GM18517 (cell line): ENCODE results near the gene WWOX.
"Not testable (repeated sequence)": the region's sequence is repeated elsewhere in the genome, so short reads cannot be mapped to it uniquely, and the experiment has no call there.

Experiments
- ATAC-seq: cut with Tn5 transposase; IDR thresholded peaks from one replicate; pipeline ENCODE4 v1.9.1; 2021; ENCODE audit warnings: mild to moderate bottlenecking, moderate library complexity; ENCODE audit not compliant: unreplicated experiment

Gene WWOX

DNA sequence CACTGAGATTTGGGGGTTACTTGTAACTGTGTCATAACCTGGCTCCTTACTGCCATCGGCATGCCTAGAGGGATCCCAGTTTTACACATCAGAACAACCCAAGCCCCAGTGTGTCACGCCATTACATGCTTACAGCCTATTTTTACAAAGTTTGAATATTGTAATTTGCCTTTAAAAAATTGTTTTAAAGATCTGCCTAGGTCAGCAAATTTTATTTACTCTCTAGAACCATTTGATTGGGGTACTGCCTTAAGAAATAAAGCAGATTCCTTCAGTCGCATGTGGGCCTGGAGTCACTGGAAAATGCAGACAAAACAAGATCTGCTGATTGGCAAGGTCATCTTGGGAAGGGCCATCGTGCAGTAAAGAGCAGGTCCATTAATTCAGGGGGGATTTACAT is 566.9 kb downstream of the WWOX start:
- no peak for ATAC-seq

DNA sequence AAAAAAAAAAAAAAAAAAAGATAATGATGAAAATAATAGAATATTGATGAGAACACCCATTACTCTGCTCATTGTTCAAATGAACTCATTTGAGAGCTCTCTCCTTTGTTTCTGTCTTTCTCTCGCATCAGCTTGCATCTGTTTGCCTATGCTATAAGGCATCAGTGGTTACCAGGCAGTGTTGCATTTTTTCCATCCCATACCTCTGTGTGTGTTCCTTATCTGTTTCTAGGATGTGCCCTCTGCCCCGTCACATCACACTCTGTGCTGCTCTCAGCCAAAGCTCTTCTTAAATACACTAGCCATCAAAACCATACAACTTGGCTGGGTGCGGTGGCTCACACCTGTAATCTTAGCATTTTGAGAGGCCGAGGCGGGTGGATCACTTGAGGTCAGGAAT is 568.2 kb downstream of the WWOX start:
- ATAC-seq = no peak

DNA sequence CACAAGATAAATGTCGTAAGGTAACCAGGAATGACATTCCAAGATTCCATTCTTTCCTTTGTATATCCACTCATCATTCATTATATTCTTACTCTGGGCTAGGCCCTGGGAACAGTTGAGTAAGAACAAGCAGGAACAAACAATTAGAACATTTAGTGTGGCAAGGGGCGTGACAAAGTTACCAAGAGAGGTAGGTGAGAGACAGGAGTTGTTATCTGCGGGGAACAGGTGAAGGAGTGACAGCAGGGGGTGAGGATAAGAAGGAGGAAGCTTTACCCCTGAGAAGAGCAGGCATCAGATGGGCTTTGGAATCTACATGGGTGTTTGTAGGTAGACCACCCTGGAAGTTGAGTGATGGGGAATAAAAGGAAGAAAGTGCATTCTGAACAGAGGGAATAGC is 568.9 kb downstream of the WWOX start:
- ATAC-seq = no peak

DNA sequence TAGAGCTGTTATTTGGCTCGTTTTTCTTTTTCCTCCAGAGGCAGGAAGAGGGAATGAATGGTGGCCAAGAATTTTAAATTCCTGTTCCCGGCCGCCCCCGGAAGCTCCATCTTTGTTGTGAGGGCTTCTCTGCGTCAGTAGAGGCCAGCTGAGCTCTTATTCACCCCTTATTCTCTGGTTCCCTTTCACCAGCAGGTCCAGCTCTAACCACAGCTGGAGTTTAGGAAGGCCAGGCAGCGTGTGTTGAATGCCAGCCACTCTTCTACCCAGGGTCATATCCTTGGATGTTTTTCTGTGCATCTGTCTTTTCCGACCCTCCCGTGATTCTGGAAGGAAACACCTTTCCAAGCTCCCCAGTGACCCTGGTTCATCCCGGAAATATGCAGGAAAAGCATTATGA is 570.5 kb downstream of the WWOX start:
- ATAC-seq = no peak

DNA sequence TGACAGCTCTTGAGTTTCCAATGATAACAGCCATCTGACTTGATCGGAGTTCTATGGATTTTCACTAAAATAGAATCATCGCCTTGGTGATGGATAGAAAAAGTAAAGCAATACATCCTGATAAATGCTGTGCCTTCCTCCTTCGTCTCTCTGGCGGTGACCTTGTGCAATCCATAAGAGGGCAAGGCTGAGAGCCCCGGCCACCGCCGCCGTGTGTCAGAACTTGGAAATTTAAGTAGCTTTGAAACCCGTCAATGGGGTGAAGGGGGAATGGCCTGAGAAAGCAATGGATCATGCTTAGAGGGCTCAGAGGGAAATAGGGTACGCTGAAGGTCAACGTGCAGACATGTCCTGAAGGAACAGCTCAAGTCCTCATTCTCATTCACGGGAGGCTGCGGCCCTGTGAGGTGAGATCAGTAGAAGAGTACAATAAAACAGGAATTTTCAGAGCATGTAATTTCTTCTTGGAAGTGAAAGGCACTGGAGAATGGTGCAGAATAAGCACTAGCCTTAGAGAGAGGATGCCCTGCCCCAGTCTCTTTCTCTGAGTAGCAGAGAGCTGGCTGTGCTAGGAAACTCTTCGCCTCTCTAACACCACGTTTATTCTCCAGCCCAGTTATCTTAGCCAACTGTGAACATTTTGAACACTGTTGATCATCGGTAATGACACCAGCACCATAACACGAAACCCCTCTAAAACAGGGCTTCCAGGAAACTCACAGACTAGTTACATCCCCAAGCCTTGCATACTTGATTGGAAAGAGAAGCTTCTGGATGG is 573.5 kb downstream of the WWOX start:
- no peak for ATAC-seq

DNA sequence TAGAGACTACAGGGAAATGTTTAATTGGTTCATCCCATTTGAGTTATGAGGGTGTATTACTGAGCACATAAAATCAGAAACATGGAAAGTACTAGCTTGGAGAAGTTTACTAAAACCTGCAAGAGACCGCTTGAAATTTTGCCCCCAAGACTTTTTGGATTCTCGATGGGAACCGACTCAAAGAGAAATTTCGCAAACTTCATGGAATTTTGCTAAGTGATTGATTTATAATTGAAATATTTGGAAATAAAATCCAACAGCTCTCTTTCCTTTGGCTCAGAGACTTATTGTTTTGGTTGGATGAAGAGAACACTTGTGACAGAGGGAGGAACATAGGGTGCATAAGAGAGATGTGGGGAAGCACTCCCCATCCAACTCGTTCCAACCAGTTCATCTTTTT is 574.4 kb downstream of the WWOX start:
- ATAC-seq = no peak

DNA sequence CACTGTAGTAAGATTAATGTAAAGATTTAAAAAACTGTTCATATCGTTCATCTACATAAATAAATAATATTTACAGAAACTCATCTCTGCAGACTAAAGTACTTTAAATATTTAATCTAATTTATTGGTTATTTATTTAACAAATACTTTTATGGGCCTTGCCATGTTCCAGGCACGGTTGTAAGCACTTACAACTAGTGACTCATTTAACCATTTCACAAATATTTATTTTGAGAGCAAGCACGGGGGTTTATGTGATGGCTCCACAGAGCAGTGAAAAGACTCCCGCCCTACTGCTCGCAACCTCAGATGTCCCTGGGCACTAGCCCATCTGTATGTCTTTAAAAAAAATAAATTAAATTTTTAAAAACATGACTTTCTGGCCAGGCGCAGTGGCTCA is 575.9 kb downstream of the WWOX start:
- no peak for ATAC-seq

DNA sequence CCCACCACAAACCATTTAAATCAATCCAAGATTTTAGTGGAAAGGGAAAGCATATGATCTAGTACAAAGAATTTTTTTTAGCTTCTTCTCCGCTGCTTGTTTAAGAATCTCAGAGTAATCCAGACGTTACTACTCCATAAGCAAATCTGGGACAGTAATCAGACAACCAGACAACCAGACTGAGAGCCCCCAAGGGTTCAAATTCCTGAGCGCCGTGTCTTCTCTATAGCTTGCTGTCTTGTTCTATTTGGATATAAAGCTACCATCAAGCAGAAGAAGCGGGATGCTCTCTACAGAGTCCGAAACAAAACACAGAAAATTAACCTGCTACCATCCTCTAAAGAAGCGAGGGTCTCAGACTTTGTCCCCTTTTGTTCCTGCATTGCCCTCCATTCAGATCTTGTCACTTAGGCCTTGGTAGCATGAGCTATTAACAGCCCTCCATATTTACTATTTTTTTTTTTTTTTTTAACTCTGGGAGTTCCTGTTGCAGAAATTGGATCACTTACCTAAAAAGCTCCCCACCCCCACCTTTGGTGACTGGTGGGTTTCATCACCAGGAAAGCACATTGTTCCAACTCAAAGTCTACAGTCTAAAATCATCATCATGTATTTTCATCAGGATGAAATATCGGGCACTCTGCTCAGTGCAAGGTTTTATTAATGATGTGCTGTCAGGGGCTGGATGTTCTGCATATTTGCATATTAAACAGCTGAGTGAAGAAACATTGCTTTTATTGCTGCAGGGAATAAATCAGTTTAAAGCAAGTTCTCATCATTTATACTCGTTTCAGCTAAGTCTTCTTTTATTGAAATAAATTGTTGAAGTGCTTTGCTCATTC is 576.7 kb downstream of the WWOX start:
- no peak for ATAC-seq

DNA sequence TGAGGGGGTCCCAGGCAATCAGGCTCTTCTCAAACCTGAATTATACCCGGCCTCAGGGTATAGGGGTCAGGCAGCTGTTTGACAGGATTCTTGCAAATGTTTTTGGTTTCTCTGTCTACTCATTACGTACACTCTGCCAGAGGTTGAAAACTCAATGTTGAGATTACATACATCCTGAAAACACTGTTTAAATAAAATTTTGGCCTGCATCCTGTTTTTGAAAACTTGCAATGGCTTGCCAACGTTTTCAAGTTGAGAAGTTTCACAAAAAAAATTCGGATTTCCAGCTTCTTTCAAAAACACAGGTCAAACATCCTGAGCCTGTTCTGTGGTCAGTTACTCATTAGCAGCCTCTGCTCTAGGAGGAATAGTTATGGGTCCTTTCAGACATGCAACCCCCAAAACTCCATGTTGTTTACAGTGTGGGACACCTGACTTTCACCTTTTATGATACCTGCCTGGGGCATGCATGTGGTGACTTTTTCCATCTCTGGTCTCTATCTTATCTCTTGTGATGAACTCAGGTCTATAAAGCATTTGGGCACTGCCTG is 577.8 kb downstream of the WWOX start:
- no peak for ATAC-seq

DNA sequence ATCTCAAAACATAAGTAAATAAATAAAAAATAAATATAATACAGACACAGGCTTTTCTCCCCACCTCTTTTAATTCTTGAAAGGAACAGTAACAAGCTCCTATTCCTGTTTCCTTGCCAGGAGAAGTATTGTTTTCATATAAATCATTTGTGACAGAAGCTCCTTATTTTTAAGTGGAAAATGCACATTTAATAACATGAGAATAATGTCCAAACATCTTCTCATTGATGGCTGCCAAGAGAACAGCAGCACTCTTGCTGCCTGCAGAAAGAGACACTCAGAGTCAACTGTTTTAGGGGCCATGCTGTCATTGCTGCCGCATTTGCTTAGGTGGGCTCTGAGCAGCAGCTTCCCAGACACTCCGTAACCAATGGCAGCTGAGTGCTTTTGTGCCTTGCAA is 580.1 kb downstream of the WWOX start:
- no peak for ATAC-seq

DNA sequence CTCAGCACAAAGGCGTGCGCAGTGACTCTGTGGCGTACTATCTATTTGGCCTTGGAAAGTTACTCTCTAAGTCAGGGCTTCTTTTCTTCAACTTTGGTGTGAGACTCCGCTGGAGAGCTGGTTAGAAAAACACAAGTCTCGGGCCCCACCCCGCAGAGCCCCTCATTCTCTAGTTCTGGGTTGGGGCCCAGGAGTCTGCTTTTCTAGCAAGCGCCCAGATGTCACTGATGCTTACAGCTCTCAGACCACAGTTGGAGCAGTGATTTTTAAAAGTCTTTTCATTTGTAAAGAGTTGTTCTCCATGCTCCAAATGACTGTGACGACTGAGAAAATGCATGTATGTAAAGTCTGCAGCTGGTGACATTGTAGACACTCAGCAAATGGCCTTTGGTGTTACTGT is 582.3 kb downstream of the WWOX start:
- ATAC-seq = no peak

DNA sequence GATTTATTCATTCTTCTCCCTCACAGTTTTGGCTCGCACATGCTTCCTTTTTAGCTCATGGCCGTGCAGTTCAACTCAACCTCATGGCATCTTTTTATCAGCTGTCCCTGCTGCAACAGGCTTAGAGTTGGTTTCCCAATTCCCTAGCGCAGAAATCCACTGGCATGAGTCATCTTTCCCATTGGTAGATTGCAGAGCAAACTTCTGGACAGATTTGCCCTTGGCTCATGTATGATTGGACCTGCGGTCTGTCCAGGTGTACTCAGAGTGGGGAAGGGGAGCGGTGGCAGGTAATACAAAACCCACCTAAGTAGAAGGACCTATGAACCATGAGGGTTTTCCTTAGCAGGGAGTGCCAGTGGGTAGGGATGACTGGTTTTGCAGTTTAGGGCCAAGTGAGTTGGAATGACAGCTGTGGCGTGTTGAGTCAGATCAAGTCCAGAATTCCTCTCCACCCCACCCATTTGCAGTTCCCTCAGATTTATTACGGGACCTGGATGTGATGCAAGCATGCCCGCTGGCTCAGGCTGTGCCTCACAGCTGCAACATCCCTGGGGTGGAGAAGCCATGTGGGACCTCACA is 584.7 kb downstream of the WWOX start:
- no peak for ATAC-seq

DNA sequence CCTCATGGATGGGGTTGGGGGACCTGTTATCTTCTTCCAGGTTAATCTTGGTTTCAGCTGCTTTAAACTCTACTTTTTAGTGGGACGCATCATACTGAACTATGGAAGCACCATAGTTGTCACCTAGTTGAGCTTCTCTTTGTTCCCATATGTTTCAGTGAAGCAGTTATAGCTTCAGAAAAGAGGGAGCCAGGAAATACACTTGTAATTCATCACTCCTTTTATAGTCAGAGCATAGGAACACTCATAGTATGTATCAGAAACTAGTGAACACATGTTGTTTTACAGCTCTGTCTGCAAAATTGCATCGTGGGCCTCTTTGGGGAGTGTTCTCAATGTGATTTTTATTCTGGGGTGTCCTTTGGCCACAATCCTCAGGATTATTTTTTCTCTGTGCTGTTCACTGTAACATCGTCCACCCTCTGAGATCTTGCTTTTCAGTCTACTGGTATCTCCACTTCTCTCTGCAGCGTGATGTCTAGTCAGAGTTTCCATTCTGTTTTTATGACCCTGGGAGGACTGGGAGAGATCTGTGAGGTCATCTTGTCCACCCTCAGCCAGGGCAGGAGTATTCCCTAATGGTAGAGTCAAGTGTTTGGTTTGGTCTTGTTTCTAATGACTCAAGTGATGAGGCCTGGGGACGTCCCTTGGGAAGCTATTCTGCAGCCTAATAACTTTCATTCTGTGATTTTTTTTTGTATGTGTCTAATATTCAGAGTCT is 585.4 kb downstream of the WWOX start:
- ATAC-seq = no peak

DNA sequence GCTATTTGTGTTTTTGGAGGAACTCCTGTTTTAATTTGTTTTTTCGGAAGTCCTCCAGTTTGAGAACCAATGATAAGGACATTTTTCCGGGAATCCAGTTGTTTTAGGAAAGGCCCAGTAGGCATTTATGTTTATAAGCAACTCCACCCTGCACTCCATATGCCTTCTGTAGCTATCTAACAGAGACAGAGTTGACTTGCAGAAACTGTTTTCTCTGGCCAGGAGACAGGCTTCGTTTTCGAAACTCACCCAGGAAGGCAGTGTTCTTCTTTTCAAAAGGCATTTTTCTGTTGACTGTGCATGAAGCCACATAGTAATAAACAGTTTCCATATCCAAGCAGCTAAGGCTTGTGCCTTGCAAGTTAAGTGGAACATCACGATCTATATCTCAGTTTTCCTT is 587.1 kb downstream of the WWOX start:
- ATAC-seq = no peak

DNA sequence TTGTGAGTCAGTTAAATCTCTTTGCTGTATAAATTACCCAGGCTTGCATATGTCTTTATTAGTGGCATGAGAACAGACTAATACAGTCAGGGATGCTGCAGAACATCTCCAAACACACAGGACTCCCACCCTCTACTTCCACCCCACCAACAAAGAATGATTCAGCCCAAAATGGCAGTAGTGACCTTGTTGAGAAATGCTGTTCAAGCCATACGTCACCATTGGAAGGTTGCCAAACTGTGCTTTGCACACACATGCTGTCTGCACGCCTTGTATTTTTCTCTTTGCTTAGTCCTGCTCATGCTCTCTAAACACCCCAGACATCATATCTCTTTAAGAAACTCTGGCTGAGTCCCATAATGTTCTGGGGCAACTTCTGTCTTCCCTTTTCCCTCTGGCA is 589.6 kb downstream of the WWOX start:
- no peak for ATAC-seq

DNA sequence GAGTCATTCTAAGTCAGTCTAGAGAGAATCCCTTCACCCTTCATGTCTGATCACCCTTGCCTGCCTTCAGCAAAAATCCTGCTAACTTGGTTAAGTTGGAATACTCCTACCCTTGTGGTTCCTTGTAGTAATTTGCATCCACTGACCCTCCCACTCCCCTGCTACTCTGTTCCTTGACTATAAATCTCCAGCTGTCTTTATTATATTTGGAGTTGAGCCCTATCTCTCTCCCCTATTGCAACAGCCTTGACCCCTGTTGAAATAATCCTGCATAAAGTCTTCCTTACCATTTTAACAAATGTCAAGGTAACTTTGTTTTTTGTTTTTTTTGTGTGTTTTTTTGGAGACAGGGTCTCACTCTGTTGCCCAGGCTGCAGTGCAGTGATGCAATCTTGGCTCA is 590.1 kb downstream of the WWOX start:
- no peak for ATAC-seq

DNA sequence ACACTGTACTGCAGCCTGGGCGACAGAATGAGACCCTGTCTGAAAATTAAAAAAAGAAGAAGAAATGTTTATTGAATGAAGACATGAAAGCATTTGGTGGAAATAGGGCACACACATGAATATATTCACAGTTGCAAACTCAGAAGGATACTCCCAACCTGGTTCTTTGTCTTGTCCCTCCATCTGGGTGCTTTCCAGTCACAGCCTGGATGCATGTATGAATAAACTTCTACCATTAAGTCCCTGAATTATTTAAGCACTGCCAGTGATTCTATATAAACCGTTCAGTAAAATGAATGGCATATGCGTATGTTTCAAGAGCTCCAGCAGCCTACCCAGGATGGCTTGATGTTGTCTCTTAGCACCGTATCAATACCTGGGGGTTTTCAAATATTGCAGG is 591.1 kb downstream of the WWOX start:
- no peak for ATAC-seq

DNA sequence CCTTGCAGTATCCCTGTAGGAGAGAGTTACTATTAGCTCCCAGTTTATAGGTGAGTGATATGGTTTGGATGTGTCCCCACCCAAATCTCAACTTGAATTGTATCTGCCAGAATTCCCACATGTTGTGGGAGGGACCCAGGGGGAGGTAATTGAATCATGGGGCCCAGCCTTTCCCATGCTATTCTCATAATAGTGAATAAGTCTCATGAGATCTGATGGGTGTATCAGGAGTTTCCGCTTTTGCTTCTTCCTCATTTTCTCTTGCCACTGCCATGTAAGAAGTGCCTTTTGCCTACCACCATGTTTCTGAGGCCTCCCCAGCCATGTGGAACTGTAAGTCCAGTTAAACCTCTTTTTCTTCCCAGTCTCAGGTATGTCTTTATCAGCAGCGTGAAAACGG is 592.3 kb downstream of the WWOX start:
- not testable (repeated sequence) for ATAC-seq

DNA sequence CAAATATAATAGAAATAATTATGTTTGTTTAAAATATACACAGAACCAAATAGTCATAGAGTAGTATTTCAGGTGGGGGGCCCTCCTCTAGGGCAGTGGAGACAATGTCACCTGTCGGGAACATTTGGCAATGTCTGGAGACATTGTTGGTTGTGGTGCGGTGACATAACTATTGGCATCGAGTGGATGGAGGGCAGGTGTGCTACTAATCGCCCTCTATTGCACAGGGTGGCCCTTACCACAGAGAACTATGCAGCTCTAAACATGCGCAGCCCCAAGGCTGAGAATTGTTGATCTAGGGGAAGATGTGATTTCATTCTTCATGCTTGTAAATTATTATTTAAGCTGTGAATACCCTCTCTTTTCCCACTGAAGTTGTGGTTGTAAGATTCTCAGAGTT is 594.0 kb downstream of the WWOX start:
- no peak for ATAC-seq

DNA sequence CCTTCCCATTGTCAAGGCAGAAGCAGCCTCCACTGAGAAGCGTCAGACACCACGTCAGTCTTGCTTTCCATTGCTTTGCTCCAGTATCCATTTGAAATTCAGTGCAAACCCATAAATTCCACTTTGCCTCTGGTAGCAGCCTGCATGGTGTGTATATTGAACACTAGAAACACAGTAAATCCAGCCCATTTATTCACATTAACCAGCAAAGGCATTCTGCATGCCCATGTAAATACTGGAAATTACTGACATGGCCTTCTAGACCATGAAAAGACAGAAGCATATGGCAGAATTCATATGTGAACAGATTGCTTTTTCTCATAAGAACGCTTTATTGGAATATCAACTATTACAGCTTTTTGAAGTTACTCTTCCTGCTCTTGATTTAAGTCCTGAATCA is 595.0 kb downstream of the WWOX start:
- no peak for ATAC-seq

DNA sequence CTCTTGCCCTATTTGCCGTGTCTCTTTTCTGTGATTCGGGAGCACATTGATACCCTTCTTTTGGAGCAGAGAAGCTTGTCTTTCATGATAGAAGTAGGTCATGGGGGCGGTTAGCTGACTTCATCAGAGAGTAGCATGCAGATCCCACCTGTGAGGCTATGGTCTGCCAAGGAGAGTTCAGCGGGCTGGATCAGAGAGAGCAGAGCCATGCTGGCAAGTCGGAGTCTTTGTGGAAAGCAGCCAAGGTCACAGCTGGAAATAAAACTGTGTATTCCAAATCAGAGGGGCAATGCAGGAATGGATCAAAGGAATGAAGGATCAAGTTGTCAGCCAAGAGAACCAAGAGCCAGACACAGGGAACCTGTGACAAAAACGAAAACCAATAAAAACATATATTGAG is 595.9 kb downstream of the WWOX start:
- ATAC-seq = no peak
